ENCODE measurements around the gene SLC5A1.

Gene SLC5A1

GRCh38 chr22:32055069-32055468, 12.0 kb downstream of the SLC5A1 start:
- Mint-ChIP-seq H3K27ac (ENCODE audit: low read depth) (no peak overlapping the region), H3K4me1 (peaks cover 10% of the 10 kb centered on the region), H3K9me3 (no peaks in the 10 kb centered on the region), H3K36me3 (ENCODE audit: insufficient read depth) (no peaks in the 10 kb centered on the region), H3K27me3 (peaks cover 30% of the 10 kb centered on the region), H3K4me3 (no peak overlapping the region)
- no peak for DNase-seq (ENCODE audit: low spot score in 2 of 2)
- no peak for ATAC-seq (replicated peaks; ENCODE audit: extremely low read depth, poor library complexity, severe bottlenecking)

- no peak overlapping the region for H3K27ac Mint-ChIP-seq (ENCODE audit: low read depth)
- H3K36me3 Mint-ChIP-seq (ENCODE audit: insufficient read depth) = no peaks in the 10 kb centered on the region
- H3K4me1 Mint-ChIP-seq = no peaks in the 10 kb centered on the region
- DNase-seq (ENCODE audit: low spot score in 2 of 2) = no peak
- no peaks in the 10 kb centered on the region for H3K9me3 Mint-ChIP-seq
- H3K4me3 Mint-ChIP-seq = no peak overlapping the region
- peaks cover 34% of the 10 kb centered on the region for H3K27me3 Mint-ChIP-seq
- no peak for ATAC-seq (replicated peaks; ENCODE audit: extremely low read depth, poor library complexity, severe bottlenecking)
Measured at GRCh38 chr22:32058656-32059260, 15.7 kb downstream of the SLC5A1 start.

GRCh38 chr22:32059426-32059825, 16.4 kb downstream of the SLC5A1 start:
- Mint-ChIP-seq H3K4me3 (no peak overlapping the region), H3K27me3 (peaks cover 28% of the 10 kb centered on the region), H3K36me3 (ENCODE audit: insufficient read depth) (no peaks in the 10 kb centered on the region), H3K4me1 (no peaks in the 10 kb centered on the region), H3K27ac (ENCODE audit: low read depth) (no peak overlapping the region), H3K9me3 (no peaks in the 10 kb centered on the region)
- DNase-seq (ENCODE audit: low spot score in 2 of 2) (no peak), ATAC-seq (replicated peaks; ENCODE audit: extremely low read depth, poor library complexity, severe bottlenecking) (no peak)

GRCh38 chr22:32063701-32064100, 20.6 kb downstream of the SLC5A1 start:
- Mint-ChIP-seq H3K27ac (ENCODE audit: low read depth) (no peak overlapping the region), H3K27me3 (peaks cover 37% of the 10 kb centered on the region), H3K9me3 (no peaks in the 10 kb centered on the region), H3K36me3 (ENCODE audit: insufficient read depth) (no peaks in the 10 kb centered on the region), H3K4me1 (no peaks in the 10 kb centered on the region), H3K4me3 (no peak overlapping the region)
- DNase-seq (ENCODE audit: low spot score in 2 of 2) = no peak
- ATAC-seq (replicated peaks; ENCODE audit: extremely low read depth, poor library complexity, severe bottlenecking) = no peak

GRCh38 chr22:32066820-32067219, 23.8 kb downstream of the SLC5A1 start:
- H3K4me3 Mint-ChIP-seq = no peak overlapping the region
- H3K27me3 Mint-ChIP-seq = peaks cover 40% of the 10 kb centered on the region
- no peaks in the 10 kb centered on the region for H3K36me3 Mint-ChIP-seq (ENCODE audit: insufficient read depth)
- ATAC-seq (replicated peaks; ENCODE audit: extremely low read depth, poor library complexity, severe bottlenecking) (no peak), DNase-seq (ENCODE audit: low spot score in 2 of 2) (no peak)
- H3K27ac Mint-ChIP-seq (ENCODE audit: low read depth) = no peak overlapping the region
- H3K9me3 Mint-ChIP-seq = no peaks in the 10 kb centered on the region
- no peaks in the 10 kb centered on the region for H3K4me1 Mint-ChIP-seq

GRCh38 chr22:32067613-32068012, 24.6 kb downstream of the SLC5A1 start:
- Mint-ChIP-seq H3K36me3 (ENCODE audit: insufficient read depth) (no peaks in the 10 kb centered on the region), H3K4me3 (no peak overlapping the region), H3K9me3 (no peaks in the 10 kb centered on the region), H3K4me1 (no peaks in the 10 kb centered on the region), H3K27ac (ENCODE audit: low read depth) (no peak overlapping the region), H3K27me3 (peaks cover 41% of the 10 kb centered on the region)
- DNase-seq (ENCODE audit: low spot score in 2 of 2) = no peak
- no peak for ATAC-seq (replicated peaks; ENCODE audit: extremely low read depth, poor library complexity, severe bottlenecking)

- Mint-ChIP-seq H3K4me3 (no peak overlapping the region), H3K9me3 (no peaks in the 10 kb centered on the region), H3K27me3 (peaks cover 56% of the 10 kb centered on the region), H3K36me3 (ENCODE audit: insufficient read depth) (no peaks in the 10 kb centered on the region), H3K4me1 (no peaks in the 10 kb centered on the region), H3K27ac (ENCODE audit: low read depth) (no peak overlapping the region)
- ATAC-seq (replicated peaks; ENCODE audit: extremely low read depth, poor library complexity, severe bottlenecking) = no peak
- no peak for DNase-seq (ENCODE audit: low spot score in 2 of 2)
Measured at GRCh38 chr22:32069579-32070372, 26.7 kb downstream of the SLC5A1 start.

- Mint-ChIP-seq H3K4me1 (no peaks in the 10 kb centered on the region), H3K27me3 (peaks cover 60% of the 10 kb centered on the region), H3K36me3 (ENCODE audit: insufficient read depth) (no peaks in the 10 kb centered on the region), H3K27ac (ENCODE audit: low read depth) (no peak overlapping the region), H3K4me3 (no peak overlapping the region), H3K9me3 (no peaks in the 10 kb centered on the region)
- DNase-seq (ENCODE audit: low spot score in 2 of 2) (no peak), ATAC-seq (replicated peaks; ENCODE audit: extremely low read depth, poor library complexity, severe bottlenecking) (no peak)
Measured at GRCh38 chr22:32073262-32073661, 30.2 kb downstream of the SLC5A1 start.

- H3K9me3 Mint-ChIP-seq = no peaks in the 10 kb centered on the region
- H3K4me3 Mint-ChIP-seq = no peak overlapping the region
- peaks cover 60% of the 10 kb centered on the region for H3K27me3 Mint-ChIP-seq
Measured at GRCh38 chr22:32073823-32074380, 30.8 kb downstream of the SLC5A1 start.

GRCh38 chr22:32075997-32076760, 33.1 kb downstream of the SLC5A1 start:
- Mint-ChIP-seq H3K27me3 (peaks cover 61% of the 10 kb centered on the region), H3K9me3 (no peaks in the 10 kb centered on the region), H3K4me1 (no peaks in the 10 kb centered on the region), H3K36me3 (ENCODE audit: insufficient read depth) (no peaks in the 10 kb centered on the region), H3K27ac (ENCODE audit: low read depth) (no peak overlapping the region), H3K4me3 (no peak overlapping the region)
- DNase-seq (ENCODE audit: low spot score in 2 of 2) (no peak), ATAC-seq (replicated peaks; ENCODE audit: extremely low read depth, poor library complexity, severe bottlenecking) (no peak)

More at GRCh38 chr22:32073823-32074380, 30.8 kb downstream of the SLC5A1 start:
- ATAC-seq (replicated peaks; ENCODE audit: extremely low read depth, poor library complexity, severe bottlenecking) = no peak
- H3K4me1 Mint-ChIP-seq = no peaks in the 10 kb centered on the region
- H3K27ac Mint-ChIP-seq (ENCODE audit: low read depth) = no peak overlapping the region
- no peaks in the 10 kb centered on the region for H3K36me3 Mint-ChIP-seq (ENCODE audit: insufficient read depth)
- no peak for DNase-seq (ENCODE audit: low spot score in 2 of 2)

- DNase-seq (ENCODE audit: low spot score in 2 of 2) (no peak), ATAC-seq (replicated peaks; ENCODE audit: extremely low read depth, poor library complexity, severe bottlenecking) (no peak)
- Mint-ChIP-seq H3K4me1 (no peaks in the 10 kb centered on the region), H3K27me3 (peaks cover 56% of the 10 kb centered on the region), H3K36me3 (ENCODE audit: insufficient read depth) (no peaks in the 10 kb centered on the region), H3K27ac (ENCODE audit: low read depth) (no peak overlapping the region), H3K9me3 (no peaks in the 10 kb centered on the region), H3K4me3 (no peak overlapping the region)
Measured at GRCh38 chr22:32076761-32077084, 33.7 kb downstream of the SLC5A1 start.

GRCh38 chr22:32077151-32077550, 34.1 kb downstream of the SLC5A1 start:
- Mint-ChIP-seq H3K4me3 (no peak overlapping the region), H3K27me3 (peaks cover 52% of the 10 kb centered on the region), H3K4me1 (no peaks in the 10 kb centered on the region), H3K36me3 (ENCODE audit: insufficient read depth) (no peaks in the 10 kb centered on the region), H3K27ac (ENCODE audit: low read depth) (no peak overlapping the region), H3K9me3 (no peaks in the 10 kb centered on the region)
- DNase-seq (ENCODE audit: low spot score in 2 of 2) (no peak), ATAC-seq (replicated peaks; ENCODE audit: extremely low read depth, poor library complexity, severe bottlenecking) (no peak)

All from central memory CD8-positive, alpha-beta T cell (primary cell).